Endothelial cell of umbilical vein (primary cell): ENCODE results near the gene CMSS1. TPM values are rescaled to one million over a fixed set of nuclear protein-coding genes. Genes with fewer than 3 reads are reported as not detected.

ENCODE experiments used
- BruUV-seq: library from RNA; stranded (reverse); fragments of 400-500 nt; replicated peaks from 2 replicates; lab custom pipeline; 2021; lab: Mats Ljungman, UMichigan
- CTCF ChIA-PET: fragments of 300-600, 350-600 bp; sonication (Branson Sonifier 250); formaldehyde crosslinking; loops from one replicate; lab custom pipeline; 2021; ENCODE audit warnings: antibody characterized with exemption, inconsistent platforms; lab: Charles Lee
- POLR2A ChIA-PET: fragments of 300-600, 350-600 bp; sonication (Branson Sonifier 250); formaldehyde crosslinking; loops from one replicate; lab custom pipeline; 2021; ENCODE audit warnings: antibody characterized with exemption, inconsistent platforms; lab: Charles Lee
- DNase-seq: peaks from one replicate; pipeline ENCODE4 v3.0.0-alpha.2; 2011; ENCODE audit warnings: low read depth, low spot score
- FAIRE-seq: peaks from 2 replicates; lab custom pipeline; 2011; peaks lifted over from hg19 to GRCh38; lab: Jason Lieb, UNC
- H2AFZ ChIP-seq: 2 replicates; pipeline ENCODE4 v1.6.0; 2012; ENCODE audit warnings: low read depth, low read length, control low read depth, inconsistent platforms
- H3K27ac ChIP-seq: 2 replicates; pipeline ENCODE4 v1.5.1; 2011; ENCODE audit warnings: low read depth, mild to moderate bottlenecking, control low read depth, low read length, moderate library complexity; ENCODE audit not compliant: insufficient read depth
- H3K27me3 ChIP-seq, 2 experiments: 2 replicates each; pipeline versions ENCODE4 v1.6.0 to v1.6.1; 2011; ENCODE audit warnings: low read length in 2 of 2, mixed read lengths in 1 of 2; ENCODE audit not compliant: control insufficient read depth in 2 of 2, insufficient read depth in 2 of 2
- H3K36me3 ChIP-seq, 2 experiments: 2 replicates in 1 of 2; 3 replicates in 1 of 2; pipeline ENCODE4 v1.5.1; 2011; ENCODE audit warnings: low read length in 2 of 2, mild to moderate bottlenecking in 1 of 2, moderate library complexity in 1 of 2; ENCODE audit not compliant: control insufficient read depth in 2 of 2, insufficient read depth in 2 of 2; ENCODE audit errors: extremely low read depth in 1 of 2
- H3K4me1 ChIP-seq: 3 replicates; pipeline ENCODE4 v1.5.1; 2011; ENCODE audit warnings: mild to moderate bottlenecking, low read length; ENCODE audit not compliant: control insufficient read depth, insufficient read depth; ENCODE audit errors: extremely low read depth
- H3K4me2 ChIP-seq: 2 replicates; pipeline ENCODE4 v1.6.1; 2011; ENCODE audit warnings: low read length, control low read depth, mixed read lengths; ENCODE audit not compliant: insufficient read depth
- H3K4me3 ChIP-seq, 3 experiments: fragments of 200-600 bp in 1 of 3; sonication (generic), shearing (Covaris generic) in 1 of 3; replicated peaks in 1 of 3; 2 replicates each; pipeline ENCODE4 v1.5.1; 2011 to 2016; ENCODE audit warnings: control low read depth in 3 of 3, low read length in 3 of 3, mild to moderate bottlenecking in 2 of 3, inconsistent platforms in 1 of 3, low read depth in 1 of 3, moderate library complexity in 1 of 3; ENCODE audit not compliant: insufficient read depth in 1 of 3
- H3K79me2 ChIP-seq: 2 replicates; pipeline ENCODE4 v1.6.0; 2012; ENCODE audit warnings: low read length, inconsistent platforms; ENCODE audit not compliant: control insufficient read depth, insufficient read depth
- H3K9ac ChIP-seq: replicated peaks from 2 replicates; pipeline ENCODE3; 2011; ENCODE audit warnings: low read length, control low read depth; ENCODE audit not compliant: insufficient read depth; ENCODE audit errors: extremely low read depth
- H3K9me1 ChIP-seq: replicated peaks from 3 replicates; pipeline ENCODE4 v1.6.0; 2011; ENCODE audit warnings: mild to moderate bottlenecking, low read length; ENCODE audit not compliant: control insufficient read depth, insufficient read depth; ENCODE audit errors: extremely low read depth
- H3K9me3 ChIP-seq: replicated peaks from 2 replicates; pipeline ENCODE4 v1.5.1; 2012; ENCODE audit warnings: low read length, inconsistent platforms; ENCODE audit not compliant: control insufficient read depth, insufficient read depth
- H4K20me1 ChIP-seq: replicated peaks from 2 replicates; pipeline ENCODE3; 2011; ENCODE audit warnings: mild to moderate bottlenecking, low read length; ENCODE audit not compliant: control insufficient read depth, insufficient read depth; ENCODE audit errors: extremely low read depth
- EZH2 ChIP-seq: IDR thresholded peaks from 2 replicates; pipeline ENCODE4 v1.6.1; 2012; ENCODE audit warnings: borderline replicate concordance, low read depth, mild to moderate bottlenecking, moderate library complexity, low read length, inconsistent platforms; ENCODE audit not compliant: severe bottlenecking
- FOS ChIP-seq: IDR thresholded peaks from 2 replicates; pipeline ENCODE4 v1.6.1; 2011; ENCODE audit warnings: mild to moderate bottlenecking, low read length, moderate library complexity, borderline replicate concordance; ENCODE audit not compliant: insufficient read depth
- GATA2 ChIP-seq: IDR thresholded peaks from 2 replicates; pipeline ENCODE4 v1.7.0; 2011; ENCODE audit warnings: low read depth, mild to moderate bottlenecking, moderate library complexity, mixed read lengths, low read length; ENCODE audit not compliant: insufficient read length, insufficient read depth
- JUN ChIP-seq: IDR thresholded peaks from 2 replicates; pipeline ENCODE4 v1.6.1; 2011; ENCODE audit warnings: borderline replicate concordance, low read depth; ENCODE audit not compliant: insufficient read length, insufficient read depth
- MYC ChIP-seq: IDR thresholded peaks from one replicate; pipeline ENCODE4 v1.6.1; 2011; ENCODE audit warnings: mild to moderate bottlenecking, low read depth, low read length
- POLR2A ChIP-seq: IDR thresholded peaks from 2 replicates; pipeline ENCODE4 v1.6.1; 2012; ENCODE audit warnings: low read depth, mild to moderate bottlenecking, control low read depth, low read length
- dilution Hi-C: fragments of 300-500 bp; cut with MboI; formaldehyde crosslinking; loops from one replicate; pipeline ENCODE4 v1.15.0; 2019; ENCODE audit warnings: low sequenced_read_pairs; ENCODE audit not compliant: extremely low pct_ligation_motif_present
- intact Hi-C: fragments of 100-400 bp; cut with micrococcal nuclease; formaldehyde crosslinking; loops from one replicate; pipeline ENCODE4 v1.10.0; 2022
- polyA plus RNA-seq, 4 experiments: library from polyadenylated mRNA; depleted of rRNA in 3 of 4; stranded (reverse) in 3 of 4; unstranded in 1 of 4; fragments of >200 nt; gene quantifications; 2 replicates each; pipeline versions ENCODE4 v1.2.1 to v1.2.3, GENCODE V29; 2011 to 2012; ENCODE audit warnings: missing spikeins in 1 of 4
- total RNA-seq: library from RNA; stranded (reverse); gene quantifications from 2 replicates; pipeline ENCODE4 v1.2.3, GENCODE V29; 2021
- TF ChIP-seq, protein P1 (sequence below): IDR thresholded peaks from 2 replicates; pipeline ENCODE4 v1.6.1; 2011; ENCODE audit not compliant: insufficient read depth, insufficient read length

The CMSS1 gene
- total and polyA plus RNA-seq, 2 donors (not counting 3 experiments of a cell fraction or from before 2014, with no cell fraction given) = 9.7 to 60.6 TPM

DNA sequence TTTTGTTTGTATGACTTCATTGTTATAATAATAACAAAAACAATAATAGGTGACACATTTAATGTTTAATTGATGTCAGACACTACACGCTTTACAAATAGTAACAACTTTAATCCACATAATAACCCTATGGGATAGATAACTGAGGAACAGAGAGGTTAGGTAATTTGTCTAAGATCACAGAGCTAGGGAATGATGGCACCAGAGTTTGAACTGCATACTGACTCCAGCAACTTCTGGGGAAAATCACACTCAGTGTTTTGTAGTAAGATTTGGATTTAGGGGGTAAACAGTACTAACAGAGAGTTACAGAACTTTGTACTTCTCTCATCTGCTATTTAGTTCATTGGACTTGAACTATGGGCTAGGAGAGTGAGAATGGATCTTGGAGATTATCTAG lies 66.0 kb downstream of the CMSS1 start:
- CTCF ChIA-PET = interaction anchor here (0.8 to 2.5 kb wide), 6 partner anchors 11 to 159 kb away, joined by 3 to 10 read pairs (median 4); no protein-coding TSS in a partner anchor
- TF ChIP-seq JUN (no peak), FOS (no peak), MYC (no peak)

DNA sequence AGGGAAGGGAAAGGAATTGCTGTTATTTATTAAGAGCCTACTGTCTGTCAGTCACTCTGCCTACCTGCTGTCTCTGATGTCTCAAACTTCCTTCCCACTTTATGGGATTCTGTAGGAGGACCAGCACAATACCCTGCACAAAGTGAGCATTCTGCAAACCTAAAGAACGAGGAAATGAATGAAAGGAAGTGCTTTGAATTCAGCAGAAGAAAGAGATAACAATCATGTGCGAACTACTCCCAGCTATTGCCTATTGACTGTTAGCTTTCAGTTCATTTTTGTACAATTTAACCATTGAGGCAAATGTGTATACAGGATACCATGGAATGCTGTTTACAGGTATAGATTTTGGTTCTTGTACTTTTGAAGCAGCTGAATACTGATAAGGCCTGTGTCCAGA lies 66.8 kb downstream of the CMSS1 start:
- ChIA-PET CTCF (interaction anchor here (0.7 to 2.5 kb wide), 11 partner anchors 10 to 370 kb away, joined by 3 to 10 read pairs (median 4); no protein-coding TSS in a partner anchor), POLR2A (interaction anchor here (0.6 kb wide), 2 partner anchors 9 to 17 kb away, joined by 3 read pairs; no protein-coding TSS in a partner anchor)
- no peaks in the 10 kb centered on the region for H3K36me3 ChIP-seq
- no TSS peak for BruUV-seq
- peak overlapping the region in 1 of 3 experiments; percentile 27 for H3K4me3 ChIP-seq
- H3K27me3 ChIP-seq = no peaks in the 10 kb centered on the region
- peak overlapping the region; percentile 90 for H3K4me2 ChIP-seq
- no peaks in the 10 kb centered on the region for H3K9me1 ChIP-seq
- DNase-seq (peak; percentile 58), FAIRE-seq (peak; percentile 76)
- peak overlapping the region; percentile 49 for H3K27ac ChIP-seq
- no peak for TF ChIP-seq POLR2A
- TF ChIP-seq MYC = no peak
- TF ChIP-seq JUN = no peak
- TF ChIP-seq, protein P1, sequence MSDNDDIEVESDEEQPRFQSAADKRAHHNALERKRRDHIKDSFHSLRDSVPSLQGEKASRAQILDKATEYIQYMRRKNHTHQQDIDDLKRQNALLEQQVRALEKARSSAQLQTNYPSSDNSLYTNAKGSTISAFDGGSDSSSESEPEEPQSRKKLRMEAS = no peak
- no peak for TF ChIP-seq EZH2
- TF ChIP-seq GATA2 = peak; percentile 93
- peaks cover 33% of the 10 kb centered on the region for H3K4me1 ChIP-seq
- intact Hi-C loops (no loop called here), dilution Hi-C loops (no loop called here)
- H4K20me1 ChIP-seq = no peaks in the 10 kb centered on the region
- peaks cover 3% of the 10 kb centered on the region for H3K79me2 ChIP-seq
- H3K9ac ChIP-seq = peak overlapping the region; percentile 44
- peak overlapping the region; percentile 56 for H2AFZ ChIP-seq
- H3K9me3 ChIP-seq = no peaks in the 10 kb centered on the region

More for the DNA sequence above, 66.0 kb downstream of the CMSS1 start:
- intact Hi-C loops (no loop called here), dilution Hi-C loops (no loop called here)
- DNase-seq (no peak), FAIRE-seq (no peak)
- Histone ChIP-seq H3K4me3 (no peak overlapping the region), H3K27me3 (no peaks in the 10 kb centered on the region), H2AFZ (no peak overlapping the region), H4K20me1 (no peaks in the 10 kb centered on the region), H3K9ac (no peak overlapping the region), H3K4me2 (no peak overlapping the region), H3K9me3 (no peaks in the 10 kb centered on the region), H3K27ac (no peak overlapping the region), H3K4me1 (peaks cover 33% of the 10 kb centered on the region), H3K9me1 (no peaks in the 10 kb centered on the region), H3K79me2 (peaks cover 3% of the 10 kb centered on the region), H3K36me3 (no peaks in the 10 kb centered on the region)
- POLR2A ChIA-PET = interaction anchor here (0.6 kb wide), 1 partner anchor 18 kb away, joined by 3 read pairs; no protein-coding TSS in a partner anchor
- no TSS peak for BruUV-seq
